Measurements from ENCODE around the gene SPTB. TPM values are rescaled to one million over a fixed set of nuclear protein-coding genes. Genes with fewer than 3 reads are reported as not detected.

SPTB gene
- total RNA-seq, 1 donor from 2014 or later, result 8.9 TPM

DNA sequence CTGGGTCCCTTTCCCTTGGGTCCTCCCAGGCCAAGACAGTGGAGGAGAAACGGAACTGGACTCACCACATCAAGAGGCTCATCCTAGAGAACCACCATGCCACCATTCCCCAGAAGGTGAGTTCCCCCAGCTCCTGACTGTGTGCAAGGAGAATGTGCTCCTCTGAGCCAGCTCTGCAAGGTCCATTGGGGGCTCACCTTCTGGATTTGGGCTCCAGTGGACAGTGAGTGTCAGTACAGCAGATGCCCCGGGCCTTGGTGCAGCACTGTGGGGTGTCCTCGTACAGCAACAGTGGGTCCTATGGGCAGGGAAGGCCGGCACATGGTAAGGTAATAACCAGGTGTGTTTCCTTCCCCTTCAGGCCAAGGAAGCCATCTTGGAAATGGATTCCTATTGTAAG lies 147.6 kb downstream of the SPTB start:
- TF ChIP-seq, protein P1, sequence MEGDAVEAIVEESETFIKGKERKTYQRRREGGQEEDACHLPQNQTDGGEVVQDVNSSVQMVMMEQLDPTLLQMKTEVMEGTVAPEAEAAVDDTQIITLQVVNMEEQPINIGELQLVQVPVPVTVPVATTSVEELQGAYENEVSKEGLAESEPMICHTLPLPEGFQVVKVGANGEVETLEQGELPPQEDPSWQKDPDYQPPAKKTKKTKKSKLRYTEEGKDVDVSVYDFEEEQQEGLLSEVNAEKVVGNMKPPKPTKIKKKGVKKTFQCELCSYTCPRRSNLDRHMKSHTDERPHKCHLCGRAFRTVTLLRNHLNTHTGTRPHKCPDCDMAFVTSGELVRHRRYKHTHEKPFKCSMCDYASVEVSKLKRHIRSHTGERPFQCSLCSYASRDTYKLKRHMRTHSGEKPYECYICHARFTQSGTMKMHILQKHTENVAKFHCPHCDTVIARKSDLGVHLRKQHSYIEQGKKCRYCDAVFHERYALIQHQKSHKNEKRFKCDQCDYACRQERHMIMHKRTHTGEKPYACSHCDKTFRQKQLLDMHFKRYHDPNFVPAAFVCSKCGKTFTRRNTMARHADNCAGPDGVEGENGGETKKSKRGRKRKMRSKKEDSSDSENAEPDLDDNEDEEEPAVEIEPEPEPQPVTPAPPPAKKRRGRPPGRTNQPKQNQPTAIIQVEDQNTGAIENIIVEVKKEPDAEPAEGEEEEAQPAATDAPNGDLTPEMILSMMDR (IDR thresholded peaks at IDR 0.05; ENCODE audit: unreplicated experiment), result no peak
- DNase-seq (ENCODE audit: low spot score in 2 of 2, unreplicated experiment in 2 of 2), result no peak
- no peak overlapping the region for H3K27ac Mint-ChIP-seq

DNA sequence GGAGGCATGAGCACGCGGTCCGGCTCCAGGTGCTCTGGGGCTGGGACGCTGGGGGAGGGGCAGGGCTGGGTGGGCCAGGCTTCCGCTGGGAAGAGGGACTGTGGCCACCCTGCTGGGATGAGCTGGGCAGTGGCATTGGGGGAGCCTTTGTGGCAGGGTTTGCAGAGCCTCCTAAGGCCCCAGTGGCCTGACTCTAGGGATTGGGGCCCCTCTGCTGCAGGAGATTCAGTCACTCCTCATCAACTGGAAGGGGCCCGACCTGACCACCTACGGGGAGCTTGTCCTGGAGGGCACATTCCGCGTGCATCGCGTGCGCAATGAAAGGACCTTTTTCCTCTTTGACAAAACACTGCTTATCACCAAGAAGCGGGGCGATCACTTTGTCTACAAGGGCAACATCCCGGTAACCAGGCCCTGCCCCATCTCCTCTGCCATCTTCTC lies 148.5 kb downstream of the SPTB start:
- no peak overlapping the region for H3K27ac Mint-ChIP-seq
- peaks cover 30% of the 10 kb centered on the region for H3K36me3 Mint-ChIP-seq
- no peaks in the 10 kb centered on the region for H3K27me3 Mint-ChIP-seq (ENCODE audit: low read depth)
- no peak for DNase-seq (ENCODE audit: low spot score in 2 of 2, unreplicated experiment in 2 of 2)
- H3K4me3 Mint-ChIP-seq, result no peak overlapping the region
- peaks cover 10% of the 10 kb centered on the region for H3K4me1 Mint-ChIP-seq
- TF ChIP-seq, protein P1 (IDR thresholded peaks at IDR 0.05; ENCODE audit: unreplicated experiment), result no peak
- no peaks in the 10 kb centered on the region for H3K9me3 Mint-ChIP-seq

More for the DNA sequence above, 147.6 kb downstream of the SPTB start:
- Mint-ChIP-seq H3K4me1 (peaks cover 1% of the 10 kb centered on the region), H3K36me3 (peaks cover 30% of the 10 kb centered on the region), H3K27me3 (ENCODE audit: low read depth) (no peaks in the 10 kb centered on the region), H3K9me3 (no peaks in the 10 kb centered on the region), H3K4me3 (no peak overlapping the region)

DNA sequence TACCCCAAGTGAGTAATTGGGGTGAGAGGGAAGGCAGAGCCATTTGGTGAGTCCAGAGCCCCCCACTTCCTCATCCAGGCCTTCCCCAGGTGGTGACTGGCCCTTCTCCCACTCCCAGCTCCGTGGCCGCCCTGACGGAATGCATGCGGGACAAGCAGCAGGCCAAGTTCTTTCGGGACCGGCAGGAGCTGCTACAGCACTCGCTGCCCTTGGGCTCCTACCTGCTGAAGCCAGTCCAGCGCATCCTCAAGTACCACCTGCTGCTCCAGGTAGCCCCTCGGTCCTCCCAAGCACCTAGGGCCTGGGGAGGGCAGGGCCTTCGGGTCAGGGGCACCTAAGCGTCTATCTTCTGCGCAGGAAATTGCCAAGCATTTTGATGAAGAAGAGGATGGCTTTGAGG lies 149.0 kb downstream of the SPTB start:
- H3K9me3 Mint-ChIP-seq, result no peaks in the 10 kb centered on the region
- no peaks in the 10 kb centered on the region for H3K27me3 Mint-ChIP-seq (ENCODE audit: low read depth)
- TF ChIP-seq, protein P1 (IDR thresholded peaks at IDR 0.05; ENCODE audit: unreplicated experiment), result no peak
- H3K27ac Mint-ChIP-seq, result no peak overlapping the region
- DNase-seq (ENCODE audit: low spot score in 2 of 2, unreplicated experiment in 2 of 2), result no peak
- H3K4me3 Mint-ChIP-seq, result no peak overlapping the region
- peaks cover 30% of the 10 kb centered on the region for H3K36me3 Mint-ChIP-seq
- peaks cover 14% of the 10 kb centered on the region for H3K4me1 Mint-ChIP-seq

DNA sequence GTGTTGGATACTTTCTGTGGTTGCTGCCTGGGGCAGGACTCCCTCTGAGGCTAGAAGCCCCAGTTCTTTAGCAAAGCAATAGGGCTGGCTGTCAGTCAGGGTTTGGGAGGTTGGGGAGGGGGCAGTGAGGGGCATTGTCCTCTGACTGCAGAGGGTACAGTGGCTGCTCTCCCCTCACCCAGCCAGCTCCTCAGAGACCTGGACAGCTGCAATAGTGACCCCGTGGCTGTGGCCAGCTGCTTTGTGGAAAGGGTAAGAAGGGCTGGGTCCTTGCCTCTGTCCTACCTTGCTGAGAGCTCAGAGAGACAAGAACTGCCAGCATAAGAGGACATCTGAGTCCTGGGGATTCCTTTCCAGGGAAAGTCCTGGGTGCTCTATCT lies 149.7 kb downstream of the SPTB start:
- Mint-ChIP-seq H3K27ac (peak overlapping the region; percentile 59), H3K4me3 (no peak overlapping the region)

DNA sequence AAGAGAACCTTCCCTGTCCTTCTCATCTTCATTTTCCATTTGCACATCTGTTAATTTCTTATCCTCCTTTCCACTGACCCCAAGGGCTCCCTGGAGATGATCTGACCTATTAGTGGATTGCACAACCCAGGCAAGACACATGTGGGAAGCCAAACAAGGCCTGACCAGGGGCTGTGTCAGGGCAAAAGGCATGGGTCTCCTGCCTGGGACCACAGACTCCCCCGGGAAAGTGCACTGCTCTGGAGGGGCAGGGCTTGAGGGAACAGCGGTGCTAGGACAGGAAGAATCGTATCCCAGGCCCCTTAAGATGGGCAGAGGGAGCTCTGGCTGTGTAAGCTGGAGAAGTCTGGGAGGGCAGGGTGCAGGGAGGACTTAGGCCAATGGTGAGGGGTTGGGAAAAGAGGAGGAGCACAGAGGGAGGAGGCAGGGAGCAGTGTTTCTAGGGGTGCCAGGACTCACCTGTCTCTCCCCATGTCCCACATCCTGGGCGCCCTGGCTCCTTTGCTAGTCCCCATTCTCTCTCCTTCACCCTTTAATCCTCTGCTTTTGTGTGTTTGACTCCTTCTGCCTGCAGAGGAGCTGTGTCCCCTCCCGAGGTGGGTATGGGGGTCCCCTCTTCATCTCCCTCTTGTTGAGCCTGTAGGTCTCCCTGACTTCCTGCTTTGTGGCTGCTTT lies 150.2 kb downstream of the SPTB start:
- peaks cover 23% of the 10 kb centered on the region for H3K36me3 Mint-ChIP-seq
- TF ChIP-seq, protein P1 (IDR thresholded peaks at IDR 0.05; ENCODE audit: unreplicated experiment), result no peak
- peak overlapping the region; percentile 59 for H3K27ac Mint-ChIP-seq
- no peaks in the 10 kb centered on the region for H3K27me3 Mint-ChIP-seq (ENCODE audit: low read depth)
- no peak for DNase-seq (ENCODE audit: low spot score in 2 of 2, unreplicated experiment in 2 of 2)
- H3K9me3 Mint-ChIP-seq, result no peaks in the 10 kb centered on the region
- peaks cover 25% of the 10 kb centered on the region for H3K4me1 Mint-ChIP-seq
- H3K4me3 Mint-ChIP-seq, result no peak overlapping the region

More for the DNA sequence above, 149.7 kb downstream of the SPTB start:
- TF ChIP-seq, protein P1 (IDR thresholded peaks at IDR 0.05; ENCODE audit: unreplicated experiment), result no peak
- H3K36me3 Mint-ChIP-seq, result peaks cover 25% of the 10 kb centered on the region
- DNase-seq (ENCODE audit: low spot score in 2 of 2, unreplicated experiment in 2 of 2), result no peak
- peaks cover 20% of the 10 kb centered on the region for H3K4me1 Mint-ChIP-seq
- no peaks in the 10 kb centered on the region for H3K27me3 Mint-ChIP-seq (ENCODE audit: low read depth)
- no peaks in the 10 kb centered on the region for H3K9me3 Mint-ChIP-seq
